GM18873 (cell line): Measurements from ENCODE around the gene VAMP8.
"Not testable (repeated sequence)": the region's sequence is repeated elsewhere in the genome, so short reads cannot be mapped to it uniquely, and the experiment has no call there.

ENCODE experiments used
- ATAC-seq: cut with Tn5 transposase; IDR thresholded peaks from one replicate; pipeline ENCODE4 v1.9.1; 2021; ENCODE audit warnings: mild to moderate bottlenecking, moderate library complexity, moderate number of reproducible peaks; ENCODE audit not compliant: unreplicated experiment, low FRiP score

Gene VAMP8

GRCh38 chr2:85578243-85579180 is 1.1 kb downstream of the VAMP8 start:
- ATAC-seq, result peak; percentile 32

GRCh38 chr2:85579266-85579935 is 2.0 kb downstream of the VAMP8 start:
- ATAC-seq, result no peak

GRCh38 chr2:85580206-85580605 is 2.8 kb downstream of the VAMP8 start:
- no peak for ATAC-seq

- ATAC-seq, result no peak
Observed at GRCh38 chr2:85582492-85582891, 5.1 kb downstream of the VAMP8 start.

- no peak for ATAC-seq
Observed at GRCh38 chr2:85583667-85584353, 6.4 kb downstream of the VAMP8 start.

- no peak for ATAC-seq
Observed at GRCh38 chr2:85584354-85584856, 7.0 kb downstream of the VAMP8 start, which contains the start of gene VAMP5. Gene VAMP5, plus strand, starts transcription at chr2:85584431. Its CDS starts 60 bp downstream, at chr2:85584491.

- peak; percentile 47 for ATAC-seq
Observed at GRCh38 chr2:85584857-85585780, 7.7 kb downstream of the VAMP8 start.

GRCh38 chr2:85585781-85586105 is 8.4 kb downstream of the VAMP8 start:
- no peak for ATAC-seq

- ATAC-seq, result no peak
Observed at GRCh38 chr2:85588236-85588635, 10.8 kb downstream of the VAMP8 start.

GRCh38 chr2:85588645-85589044 is 11.3 kb downstream of the VAMP8 start:
- no peak for ATAC-seq

- ATAC-seq, result no peak
Observed at GRCh38 chr2:85589181-85589580, 11.8 kb downstream of the VAMP8 start.

- ATAC-seq, result no peak
Observed at GRCh38 chr2:85589982-85590791, 12.8 kb downstream of the VAMP8 start.

- ATAC-seq, result no peak
Observed at GRCh38 chr2:85590950-85591349, 13.6 kb downstream of the VAMP8 start.

GRCh38 chr2:85591563-85591962 is 14.2 kb downstream of the VAMP8 start:
- ATAC-seq, result no peak

- ATAC-seq, result not testable (repeated sequence)
Observed at GRCh38 chr2:85592299-85592698, 14.9 kb downstream of the VAMP8 start.

GRCh38 chr2:85593023-85593422 is 15.6 kb downstream of the VAMP8 start:
- no peak for ATAC-seq

GRCh38 chr2:85594715-85595300 is 17.4 kb downstream of the VAMP8 start:
- ATAC-seq, result no peak

- ATAC-seq, result peak; percentile 99
Observed at GRCh38 chr2:85595301-85596025, 18.1 kb downstream of the VAMP8 start, which contains the start of gene RNF181. Gene RNF181, plus strand, starts transcription at chr2:85595745. Its CDS starts 19 bp downstream, at chr2:85595764.
